ACC112 (cell line): ENCODE data around the gene UBQLN1.
"Not testable (repeated sequence)": the region's sequence is repeated elsewhere in the genome, so short reads cannot be mapped to it uniquely, and the experiment has no call there.

Experiments
- H2AFZ ChIP-seq: fragments of 200-600 bp; sonication (generic); one replicate; pipeline ENCODE4 v1.6.0; 2017; ENCODE audit warnings: antibody characterized with exemption, low read length; ENCODE audit not compliant: unreplicated experiment
- H3K27ac ChIP-seq: fragments of 200-600 bp; sonication (generic); 2 replicates; pipeline ENCODE4 v1.5.1; 2014; ENCODE audit warnings: low read depth, mild to moderate bottlenecking, antibody characterized with exemption, low read length, moderate library complexity
- H3K27me3 ChIP-seq: fragments of 200-600 bp; sonication (generic); 2 replicates; pipeline ENCODE4 v1.6.1; 2014; ENCODE audit warnings: mild to moderate bottlenecking, antibody characterized with exemption, low read length, moderate library complexity, mixed read lengths; ENCODE audit not compliant: insufficient read depth
- H3K36me3 ChIP-seq: fragments of 200-600 bp; sonication (generic); 2 replicates; pipeline ENCODE4 v1.6.1; 2016; ENCODE audit warnings: mild to moderate bottlenecking, antibody characterized with exemption, low read length, moderate library complexity, mixed read lengths; ENCODE audit not compliant: insufficient read depth
- H3K4me1 ChIP-seq: fragments of 200-600 bp; sonication (generic); one replicate; pipeline ENCODE4 v1.6.1; 2016; ENCODE audit warnings: low read length, mixed read lengths; ENCODE audit not compliant: insufficient read depth, unreplicated experiment, control insufficient read depth
- H3K4me3 ChIP-seq: fragments of 200-600 bp; sonication (generic); 2 replicates; pipeline ENCODE4 v1.5.1; 2014; ENCODE audit warnings: mild to moderate bottlenecking, low read depth, low read length
- H3K79me2 ChIP-seq: fragments of 200-600 bp; sonication (generic); one replicate; pipeline ENCODE4 v1.6.0; 2016; ENCODE audit warnings: low read length; ENCODE audit not compliant: control insufficient read depth, unreplicated experiment, insufficient read depth

UBQLN1 gene

DNA sequence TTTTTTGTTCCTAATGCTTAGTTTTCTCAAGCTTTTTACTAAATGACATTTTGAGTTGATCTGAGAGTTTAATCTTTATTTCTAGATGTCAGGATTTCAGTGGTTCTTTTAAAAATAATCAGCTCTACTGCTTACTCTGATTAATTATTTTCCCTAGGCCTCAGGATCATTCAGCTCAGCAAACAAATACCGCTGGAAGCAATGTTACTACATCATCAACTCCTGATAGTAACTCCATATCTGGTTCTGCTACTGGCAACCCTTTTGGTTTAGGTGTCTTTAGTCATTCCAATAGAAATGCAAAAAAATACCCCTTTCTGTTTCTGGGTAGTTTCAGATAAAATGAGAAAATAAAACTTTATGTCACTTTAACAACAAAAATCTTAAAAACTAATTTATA, 90.5 kb downstream of the UBQLN1 start:
- H3K36me3 ChIP-seq = no peaks in the 10 kb centered on the region
- H3K79me2 ChIP-seq = no peaks in the 10 kb centered on the region
- peaks cover 3% of the 10 kb centered on the region for H3K4me1 ChIP-seq
- no peaks in the 10 kb centered on the region for H3K27me3 ChIP-seq
- no peak overlapping the region for H2AFZ ChIP-seq
- no peak overlapping the region for H3K27ac ChIP-seq
- no peak overlapping the region for H3K4me3 ChIP-seq

DNA sequence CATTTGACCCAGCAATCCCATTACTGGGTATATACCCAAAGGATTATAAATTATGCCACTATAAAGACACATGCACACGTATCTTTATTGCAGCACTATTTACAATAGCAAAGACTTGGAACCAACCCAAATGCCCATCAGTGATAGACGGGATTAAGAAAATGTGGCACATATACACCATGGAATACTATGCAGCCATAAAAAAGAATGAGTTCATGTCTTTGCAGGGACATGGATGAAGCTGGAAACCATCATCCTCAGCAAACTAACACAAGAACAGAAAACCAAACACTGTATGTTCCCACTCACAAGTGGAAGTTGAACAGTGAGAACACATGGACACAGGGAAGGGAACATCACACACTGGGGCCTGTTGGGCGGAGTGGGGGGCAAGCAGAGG, 94.5 kb downstream of the UBQLN1 start:
- H3K79me2 ChIP-seq, H3K4me3 ChIP-seq, H2AFZ ChIP-seq, H3K4me1 ChIP-seq, H3K27ac ChIP-seq, H3K36me3 ChIP-seq: not testable (repeated sequence)
- peaks cover 25% of the 10 kb centered on the region for H3K27me3 ChIP-seq
